Measurements from ENCODE around the gene C16orf90. TPM values are rescaled to one million over a fixed set of nuclear protein-coding genes. Genes with fewer than 3 reads are reported as not detected.
"Not testable (repeated sequence)": the region's sequence is repeated elsewhere in the genome, so short reads cannot be mapped to it uniquely, and the experiment has no call there.

The C16orf90 gene, protein sequence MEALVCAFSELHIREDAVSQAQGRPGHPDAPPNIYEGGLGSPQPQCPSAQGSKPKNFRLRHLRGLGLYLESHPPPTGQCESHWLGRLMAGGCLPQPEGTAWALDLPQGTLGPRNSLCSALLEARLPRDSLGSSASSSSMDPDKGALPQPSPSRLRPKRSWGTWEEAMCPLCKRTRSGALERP
- total RNA-seq (2014; rRNA removed; shearing (Covaris generic)), result not detected in 2 replicates

DNA sequence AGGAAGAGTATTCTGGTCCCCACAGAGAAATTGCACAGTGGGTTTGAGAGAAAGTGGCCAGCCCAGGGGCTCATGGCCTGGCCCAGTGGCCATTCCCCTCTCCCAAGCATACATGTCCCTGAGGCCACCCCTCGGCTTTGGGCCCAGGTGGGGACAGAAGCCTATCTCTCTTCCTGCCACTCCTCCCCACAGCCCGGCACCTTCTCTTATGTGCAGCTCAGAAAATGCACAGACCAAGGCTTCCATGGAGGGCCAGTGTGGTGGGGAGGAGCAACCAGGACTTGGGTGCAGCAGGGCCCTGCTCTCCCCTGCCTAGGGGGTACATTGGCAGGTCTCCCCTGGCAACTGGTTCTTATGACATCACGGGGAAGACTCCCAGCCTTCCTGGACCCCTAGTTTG is at the start of gene C16orf90:
Gene C16orf90, minus strand, starts transcription at position 314 of the 400 bp plus-strand sequence. Its CDS starts 68 bp downstream, at position 246.
- DNase-seq, result no peak
- Histone ChIP-seq H3K4me1 (peaks cover 9% of the 10 kb centered on the region), H3K4me3 (no peak within 1 kb of the TSS), H3K9me3 (replicated peaks) (no peaks in the 10 kb centered on the region), H3K36me3 (no peaks in the 10 kb centered on the region), H3K27ac (no peak within 1 kb of the TSS), H3K27me3 (no peaks in the 10 kb centered on the region)

DNA sequence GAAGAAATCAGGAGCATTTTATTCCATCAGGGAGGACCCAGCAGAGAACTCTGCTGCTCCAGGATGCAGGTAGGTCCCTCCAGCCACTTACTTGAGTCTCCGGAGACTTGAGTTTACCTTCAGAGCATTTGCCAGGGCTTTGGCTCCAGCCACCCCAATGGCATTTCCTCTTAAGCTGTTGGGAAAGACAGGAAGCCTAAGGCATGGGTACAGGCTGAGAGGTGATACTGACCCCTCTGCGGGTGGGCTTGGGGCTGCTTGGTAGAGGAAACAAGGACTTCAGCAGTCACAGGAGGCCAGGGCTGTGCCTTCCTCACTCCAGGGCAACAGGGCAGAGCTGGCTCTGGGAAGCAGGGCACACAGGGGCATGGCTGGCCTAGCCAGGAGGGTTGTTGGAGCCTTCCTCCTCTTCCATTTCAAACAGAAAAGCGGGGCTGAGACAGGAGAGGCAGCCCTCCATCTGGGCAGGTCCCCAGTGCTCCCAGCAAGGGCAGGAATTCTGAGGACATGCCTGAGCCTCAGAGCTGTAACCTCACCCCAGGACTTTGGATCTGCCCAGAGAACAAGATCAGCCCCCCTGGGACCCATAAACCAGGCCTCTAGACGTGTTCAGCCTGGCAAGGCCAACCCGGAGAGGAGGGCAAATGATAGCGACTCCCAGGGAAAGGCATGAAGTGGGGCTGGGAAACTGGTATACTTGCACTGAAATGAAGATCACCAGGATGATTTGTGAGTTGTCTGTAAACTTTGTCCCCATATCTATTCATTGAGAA is 47.5 kb upstream of the C16orf90 start:
- Histone ChIP-seq H3K4me3 (no peak overlapping the region), H3K9me3 (replicated peaks) (no peaks in the 10 kb centered on the region), H3K27ac (no peak overlapping the region), H3K27me3 (no peaks in the 10 kb centered on the region), H3K36me3 (no peaks in the 10 kb centered on the region), H3K4me1 (no peaks in the 10 kb centered on the region)
- DNase-seq, result no peak

DNA sequence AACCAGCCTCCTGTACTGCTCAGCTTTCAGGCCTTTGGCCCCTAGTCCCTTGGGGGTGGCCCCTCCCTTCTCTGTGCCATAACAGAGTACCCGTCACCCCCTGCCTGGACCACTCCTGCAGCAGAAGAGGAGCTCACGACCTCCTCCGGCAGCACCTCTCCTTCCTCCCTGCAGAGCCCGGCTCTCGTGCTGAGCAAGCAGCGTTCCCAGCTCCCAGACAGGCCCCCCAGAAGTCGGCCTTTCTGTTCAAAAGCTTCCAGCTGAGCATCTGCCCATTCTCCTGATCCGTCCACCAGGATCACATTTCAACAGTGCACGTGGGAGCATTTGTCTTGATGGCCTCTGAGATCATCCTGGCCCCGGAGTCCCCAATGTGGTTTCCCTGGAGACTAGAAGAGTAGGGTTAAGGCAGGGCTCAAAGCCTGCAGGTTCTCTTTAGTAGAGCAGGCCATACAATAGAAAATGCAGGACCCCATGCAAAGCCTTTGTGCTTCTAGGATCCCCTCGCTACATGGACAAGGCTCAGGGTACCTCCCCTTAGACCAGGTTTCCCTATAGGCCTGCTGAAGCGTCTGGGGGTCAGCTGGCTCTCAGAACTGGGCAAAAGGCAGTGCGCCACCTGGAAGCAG is 46.4 kb upstream of the C16orf90 start:
- Histone ChIP-seq H3K9me3 (replicated peaks) (no peaks in the 10 kb centered on the region), H3K4me1 (no peaks in the 10 kb centered on the region)

DNA sequence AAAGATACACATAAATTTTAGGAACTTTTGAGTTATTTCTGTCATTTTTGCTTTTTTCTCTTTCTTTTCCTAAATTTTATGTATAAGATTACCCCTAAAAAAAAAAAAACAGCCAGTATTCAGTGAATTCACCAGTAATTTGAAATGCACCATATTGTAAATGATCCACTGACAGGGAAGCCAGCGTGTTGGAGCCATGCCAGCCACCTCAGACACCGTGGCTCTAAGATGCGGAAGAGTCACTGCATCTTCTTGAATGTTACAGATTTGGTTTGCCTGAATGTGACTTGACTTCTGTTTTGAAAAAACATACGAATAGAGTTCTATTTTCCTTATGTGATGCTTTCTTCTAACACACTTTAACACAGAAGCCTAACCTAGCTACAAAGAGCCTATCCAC is 42.9 kb upstream of the C16orf90 start:
- no peak for DNase-seq
- H3K27me3 ChIP-seq, result no peaks in the 10 kb centered on the region
- H3K4me3 ChIP-seq, result no peak overlapping the region
- H3K9me3 ChIP-seq (replicated peaks), result no peaks in the 10 kb centered on the region
- H3K4me1 ChIP-seq, result no peaks in the 10 kb centered on the region
- H3K36me3 ChIP-seq, result no peaks in the 10 kb centered on the region
- no peak overlapping the region for H3K27ac ChIP-seq

More for the DNA sequence above, 46.4 kb upstream of the C16orf90 start:
- Histone ChIP-seq H3K27me3 (no peaks in the 10 kb centered on the region), H3K36me3 (no peaks in the 10 kb centered on the region), H3K27ac (no peak overlapping the region), H3K4me3 (no peak overlapping the region)
- DNase-seq, result no peak

DNA sequence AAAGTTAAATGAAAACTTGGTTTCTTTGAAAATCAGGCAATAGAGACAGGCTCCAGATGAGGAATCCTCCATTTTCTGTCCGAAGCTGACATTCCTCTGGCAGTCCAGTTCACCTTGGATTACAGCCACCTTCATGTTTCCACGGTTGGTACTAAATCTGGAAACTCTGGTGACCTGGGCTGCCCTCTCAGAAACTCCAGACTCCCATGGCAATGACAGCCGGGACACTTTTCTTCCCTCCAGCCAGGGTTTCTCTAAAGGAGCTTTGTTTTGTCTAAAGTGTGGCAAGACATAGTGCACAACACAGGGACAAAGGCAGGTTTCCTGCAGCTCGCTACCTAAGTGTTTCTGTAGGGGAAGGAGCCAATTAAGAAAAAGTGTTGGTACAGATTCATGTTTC is 41.6 kb upstream of the C16orf90 start:
- Histone ChIP-seq H3K27ac (no peak overlapping the region), H3K36me3 (no peaks in the 10 kb centered on the region), H3K4me3 (no peak overlapping the region), H3K4me1 (no peaks in the 10 kb centered on the region), H3K9me3 (replicated peaks) (no peaks in the 10 kb centered on the region), H3K27me3 (no peaks in the 10 kb centered on the region)
- no peak for DNase-seq

DNA sequence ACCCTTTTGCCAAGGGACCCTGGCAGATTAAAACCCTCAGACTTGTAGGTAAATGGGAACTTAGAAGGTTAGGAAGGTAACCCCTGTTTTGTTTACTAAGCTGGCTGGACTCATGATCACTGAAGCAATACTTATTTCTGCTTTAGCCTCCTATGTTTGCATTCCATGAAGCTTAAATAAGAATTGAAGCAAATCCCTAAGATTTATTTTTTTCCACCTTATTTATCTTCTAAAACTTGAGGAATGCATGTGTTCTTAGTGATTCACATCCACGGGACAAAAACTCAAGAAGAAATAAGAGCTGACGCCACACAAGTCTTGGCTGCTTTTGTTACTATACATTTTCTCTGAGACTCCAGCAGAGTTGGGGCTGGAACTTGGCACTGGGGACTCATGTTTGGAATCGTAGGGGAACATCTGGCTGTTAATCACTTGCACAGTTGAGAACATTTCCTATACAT is 41.0 kb upstream of the C16orf90 start:
- H3K4me3 ChIP-seq, result no peak overlapping the region
- no peaks in the 10 kb centered on the region for H3K27me3 ChIP-seq
- no peaks in the 10 kb centered on the region for H3K4me1 ChIP-seq
- H3K27ac ChIP-seq, result no peak overlapping the region
- H3K36me3 ChIP-seq, result no peaks in the 10 kb centered on the region
- DNase-seq, result no peak
- H3K9me3 ChIP-seq (replicated peaks), result no peaks in the 10 kb centered on the region

DNA sequence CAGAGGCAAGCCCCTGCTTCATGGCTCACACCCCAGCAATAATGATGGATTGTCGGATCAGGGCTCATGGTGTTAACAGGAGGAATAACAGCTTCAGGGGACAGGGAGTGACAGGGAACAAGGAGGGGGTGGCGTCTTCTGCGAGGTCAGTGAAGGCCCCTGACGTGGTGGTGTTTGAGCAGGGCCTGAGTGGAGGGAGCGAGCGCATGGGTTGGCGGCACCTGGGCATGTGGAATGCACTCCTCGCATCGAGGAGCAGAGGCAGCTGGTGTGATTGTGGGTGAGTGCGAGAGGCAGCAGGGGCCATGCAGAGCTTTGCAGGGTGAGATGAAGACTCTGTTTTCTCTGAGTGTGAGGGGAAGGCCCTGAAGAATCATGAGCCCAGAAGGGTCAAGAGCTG is 38.8 kb upstream of the C16orf90 start:
- Histone ChIP-seq H3K36me3 (no peaks in the 10 kb centered on the region), H3K4me3 (no peak overlapping the region), H3K4me1 (no peaks in the 10 kb centered on the region), H3K27me3 (no peaks in the 10 kb centered on the region), H3K27ac (no peak overlapping the region), H3K9me3 (replicated peaks) (no peaks in the 10 kb centered on the region)
- no peak for DNase-seq

DNA sequence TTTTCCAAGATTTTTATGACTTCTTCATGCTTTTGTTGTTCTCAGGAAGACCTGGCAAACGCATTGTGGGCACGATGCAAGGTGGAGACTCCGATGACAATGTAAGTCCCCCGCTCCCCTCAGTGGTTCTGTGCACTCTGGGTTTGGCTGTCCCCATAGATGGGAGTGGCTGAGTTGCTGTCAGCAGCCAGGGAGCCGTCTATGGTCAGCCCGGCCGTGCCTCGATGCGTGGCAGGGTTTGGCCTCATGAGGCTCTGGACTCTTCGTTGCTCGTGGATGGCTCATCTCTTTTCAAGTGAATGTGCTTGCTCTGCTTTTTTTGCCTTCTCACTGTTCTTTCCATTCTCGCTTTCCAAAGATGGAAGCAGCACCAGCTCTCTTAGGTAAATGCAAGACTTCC is 37.5 kb upstream of the C16orf90 start:
- no peaks in the 10 kb centered on the region; the same call in 1 of the 2 replicates for H3K36me3 ChIP-seq
- no peaks in the 10 kb centered on the region for H3K27me3 ChIP-seq
- H3K27ac ChIP-seq, result no peak overlapping the region
- no peaks in the 10 kb centered on the region for H3K4me1 ChIP-seq
- no peaks in the 10 kb centered on the region for H3K9me3 ChIP-seq (replicated peaks)
- no peak for DNase-seq
- H3K4me3 ChIP-seq, result no peak overlapping the region

DNA sequence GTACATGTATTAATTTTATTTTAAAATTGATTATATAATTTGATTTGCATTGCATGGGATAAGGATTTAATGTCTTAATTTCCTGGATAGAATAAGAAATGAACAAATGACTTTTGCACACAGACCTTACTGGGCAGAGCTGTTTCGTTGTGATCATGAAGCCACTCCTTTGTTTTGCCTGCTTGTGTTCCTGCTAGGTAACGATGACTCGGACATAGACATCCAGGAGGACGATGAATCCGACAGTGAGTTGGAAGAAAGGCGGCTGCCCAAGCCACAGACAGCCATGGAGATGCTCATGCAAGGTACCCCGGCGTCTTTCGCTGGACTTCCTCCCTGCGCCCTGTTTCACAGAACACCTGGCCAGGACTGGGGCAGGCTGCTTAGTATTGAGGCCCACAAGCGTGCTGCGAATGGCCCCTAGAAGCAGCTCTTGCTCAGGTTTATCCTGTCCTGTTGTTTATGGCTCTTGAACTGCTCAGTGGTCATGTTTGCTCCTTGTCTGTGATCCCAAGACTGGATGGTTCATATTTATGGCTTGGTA is 35.2 kb upstream of the C16orf90 start:
- no peak for DNase-seq
- Histone ChIP-seq H3K36me3 (no peaks in the 10 kb centered on the region; the same call in 1 of the 2 replicates), H3K9me3 (replicated peaks) (no peaks in the 10 kb centered on the region), H3K27ac (no peak overlapping the region), H3K4me3 (no peak overlapping the region), H3K4me1 (no peaks in the 10 kb centered on the region), H3K27me3 (no peaks in the 10 kb centered on the region)

DNA sequence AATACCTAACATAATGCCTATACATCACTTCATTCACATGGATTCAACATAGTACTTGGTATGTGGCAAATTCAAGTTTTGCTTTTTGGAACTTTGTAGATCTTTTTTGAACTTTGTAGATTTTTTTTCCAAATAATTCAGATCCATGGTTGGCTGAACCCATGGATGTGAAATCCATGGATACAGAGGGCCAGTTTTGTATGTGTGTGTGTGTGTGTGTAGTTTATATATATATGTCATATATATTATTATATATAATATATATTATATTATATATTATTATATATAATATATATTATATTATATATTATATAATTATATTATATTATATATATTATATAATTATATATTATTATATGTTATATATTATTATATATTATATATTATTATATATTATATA is 33.9 kb upstream of the C16orf90 start:
- Histone ChIP-seq H3K4me1 (no peaks in the 10 kb centered on the region), H3K27ac (no peak overlapping the region), H3K9me3 (replicated peaks) (no peaks in the 10 kb centered on the region), H3K36me3 (no peaks in the 10 kb centered on the region; the same call in 1 of the 2 replicates), H3K4me3 (no peak overlapping the region), H3K27me3 (no peaks in the 10 kb centered on the region)
- DNase-seq, result no peak

DNA sequence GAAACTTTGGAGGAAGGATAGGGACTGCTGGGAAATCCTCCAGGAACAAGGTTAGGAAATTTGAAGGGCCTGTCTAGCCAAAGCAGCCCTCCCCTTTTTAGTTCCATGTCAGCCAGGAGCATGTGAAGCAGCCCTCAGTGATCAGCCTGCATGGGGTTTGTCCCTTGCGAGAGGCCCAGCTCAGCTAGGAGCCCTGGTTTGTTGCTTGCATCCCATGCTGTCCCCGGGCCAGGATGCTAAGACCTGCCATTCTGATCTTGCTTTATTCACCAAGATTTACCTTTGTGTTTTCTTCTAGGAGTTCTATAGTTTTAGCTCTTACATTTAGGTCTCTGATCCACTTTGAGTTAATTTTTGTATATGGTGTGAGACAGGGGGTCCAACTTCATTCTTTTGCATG is 33.1 kb upstream of the C16orf90 start:
- Histone ChIP-seq H3K4me3 (no peak overlapping the region), H3K27me3 (no peaks in the 10 kb centered on the region), H3K36me3 (no peaks in the 10 kb centered on the region; the same call in 1 of the 2 replicates), H3K9me3 (replicated peaks) (no peaks in the 10 kb centered on the region), H3K27ac (no peak overlapping the region), H3K4me1 (no peaks in the 10 kb centered on the region)
- DNase-seq, result no peak

DNA sequence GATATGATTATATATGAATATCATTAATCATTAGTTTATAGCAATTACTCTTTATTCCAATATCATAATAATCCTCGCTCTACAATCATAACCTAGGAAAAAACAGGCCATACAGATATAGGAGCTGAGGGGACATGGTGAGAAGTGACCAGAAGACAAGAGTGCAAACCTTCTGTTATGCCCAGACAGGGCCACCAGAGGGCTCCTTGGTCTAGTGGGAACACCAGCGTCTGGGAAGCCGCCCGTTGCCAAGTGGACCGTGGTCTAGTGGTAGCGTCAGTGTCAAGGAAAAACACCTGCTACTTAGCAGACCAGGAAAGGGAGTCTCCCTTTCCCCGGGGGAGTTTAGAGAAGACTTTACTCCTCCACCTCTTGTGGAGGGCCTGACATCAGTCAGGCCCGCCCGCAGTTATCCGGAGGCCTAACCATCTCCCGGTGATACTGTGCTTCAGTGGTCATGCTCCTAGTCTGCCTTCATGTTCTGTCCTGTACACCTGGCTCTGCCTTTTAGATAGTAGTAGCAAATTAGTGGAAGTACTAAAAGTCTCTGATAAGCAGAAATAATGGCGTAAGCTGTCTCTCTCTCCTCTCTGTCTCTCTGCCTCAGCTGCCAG is 32.0 kb upstream of the C16orf90 start:
- H3K27me3 ChIP-seq; H3K27ac ChIP-seq; H3K9me3 ChIP-seq (replicated peaks); H3K4me3 ChIP-seq; H3K36me3 ChIP-seq; H3K4me1 ChIP-seq: not testable (repeated sequence)
- DNase-seq, result peak; percentile 76 to 78

DNA sequence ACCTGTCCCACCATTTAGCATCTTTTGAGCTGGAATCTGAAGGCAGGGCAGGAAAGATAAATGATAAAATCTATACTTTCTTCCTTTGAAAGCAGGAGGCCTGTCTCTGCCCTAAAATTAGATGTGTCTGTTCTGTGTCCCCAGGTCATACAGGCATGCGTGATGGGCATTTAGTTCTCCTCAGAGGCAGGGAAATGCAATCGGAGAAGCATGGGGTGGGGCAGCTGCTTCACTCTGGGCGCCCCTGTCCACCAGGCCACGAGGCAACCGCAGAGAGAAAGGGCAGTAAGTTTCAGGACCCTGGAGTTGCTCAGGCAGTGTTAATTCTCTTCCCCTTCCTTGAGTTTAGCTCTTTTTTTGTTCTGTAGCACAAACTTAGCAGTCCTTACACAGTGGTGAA is 30.7 kb upstream of the C16orf90 start:
- H3K27me3 ChIP-seq, result no peaks in the 10 kb centered on the region
- H3K4me1 ChIP-seq, result no peaks in the 10 kb centered on the region
- DNase-seq, result no peak
- no peaks in the 10 kb centered on the region; the same call in 1 of the 2 replicates for H3K36me3 ChIP-seq
- no peak overlapping the region for H3K27ac ChIP-seq
- no peak overlapping the region for H3K4me3 ChIP-seq
- H3K9me3 ChIP-seq (replicated peaks), result no peaks in the 10 kb centered on the region

DNA sequence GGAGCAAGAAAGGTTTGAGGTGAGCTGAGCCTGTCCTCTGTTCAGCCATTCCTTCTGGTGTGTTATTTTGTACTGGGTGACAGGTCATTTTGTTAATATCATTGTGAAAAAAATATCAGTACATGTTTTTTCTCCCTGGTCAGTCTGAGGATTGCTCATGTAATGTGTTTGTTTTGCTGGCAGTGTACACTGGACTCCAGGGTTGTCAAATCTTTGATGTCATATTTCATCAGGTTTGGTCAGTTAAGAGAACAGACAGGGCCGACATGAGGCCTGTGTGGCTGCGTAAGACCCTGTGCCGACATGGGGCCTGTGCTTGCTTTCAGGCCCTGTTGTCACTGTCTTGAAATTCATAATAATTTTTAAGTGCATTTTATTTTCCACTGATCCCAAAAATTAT is 28.0 kb upstream of the C16orf90 start:
- H3K27ac ChIP-seq, result no peak overlapping the region
- no peaks in the 10 kb centered on the region for H3K36me3 ChIP-seq
- no peak for DNase-seq
- no peaks in the 10 kb centered on the region for H3K27me3 ChIP-seq
- no peaks in the 10 kb centered on the region for H3K9me3 ChIP-seq (replicated peaks)
- H3K4me3 ChIP-seq, result no peak overlapping the region
- H3K4me1 ChIP-seq, result peaks cover 14% of the 10 kb centered on the region; the same call in 1 of the 2 replicates

DNA sequence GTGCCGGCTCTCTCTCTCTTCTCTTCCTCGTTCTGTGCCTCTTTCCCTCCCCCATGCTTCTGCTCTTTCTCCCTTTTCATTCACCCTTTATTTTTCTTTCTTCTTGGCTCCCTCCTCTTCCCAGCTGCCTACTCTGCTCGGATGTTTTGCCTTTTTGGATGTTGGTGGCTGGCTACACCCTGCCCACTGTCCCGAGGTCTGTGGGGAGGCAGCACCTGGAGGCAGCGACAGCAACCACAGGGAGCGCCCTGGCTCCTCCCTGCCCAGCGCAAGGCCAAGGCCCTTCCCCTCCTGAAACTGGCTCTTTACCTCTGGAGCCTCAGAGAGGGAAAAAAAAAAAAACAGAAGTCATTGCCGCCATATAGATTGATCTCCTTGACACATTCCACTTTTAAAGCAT is 25.6 kb upstream of the C16orf90 start:
- Histone ChIP-seq H3K4me1 (peaks cover 24% of the 10 kb centered on the region), H3K36me3 (no peaks in the 10 kb centered on the region; the same call in 1 of the 2 replicates), H3K9me3 (replicated peaks) (no peaks in the 10 kb centered on the region), H3K27me3 (no peaks in the 10 kb centered on the region), H3K27ac (no peak overlapping the region), H3K4me3 (no peak overlapping the region)
- no peak for DNase-seq
